Ishikawa (cell line): ENCODE measurements around the gene ADCY5.

Experiments used
- CEBPB ChIP-seq: IDR thresholded peaks from 2 replicates; pipeline ENCODE4 v1.6.1; 2012
- CREB1 ChIP-seq: IDR thresholded peaks from 2 replicates; pipeline ENCODE4 v1.6.1; 2012; ENCODE audit warnings: low read depth
- EP300 ChIP-seq: IDR thresholded peaks from 2 replicates; pipeline ENCODE4 v1.6.1; 2012; ENCODE audit warnings: borderline replicate concordance
- FOXM1 ChIP-seq: IDR thresholded peaks from 2 replicates; pipeline ENCODE4 v1.6.1; 2012; ENCODE audit warnings: low read depth, borderline replicate concordance
- NFIC ChIP-seq: IDR thresholded peaks from 2 replicates; pipeline ENCODE4 v1.6.1; 2012
- RAD21 ChIP-seq: IDR thresholded peaks from 2 replicates; pipeline ENCODE4 v1.6.1; 2012; ENCODE audit warnings: low read depth
- TAF1 ChIP-seq: IDR thresholded peaks from 2 replicates; pipeline ENCODE4 v1.6.1; 2012; ENCODE audit warnings: low read depth, mild to moderate bottlenecking
- TCF12 ChIP-seq: IDR thresholded peaks from 2 replicates; pipeline ENCODE4 v1.6.1; 2012; ENCODE audit warnings: low read depth
- TEAD4 ChIP-seq: IDR thresholded peaks from 2 replicates; pipeline ENCODE4 v1.6.1; 2012
- USF1 ChIP-seq: IDR thresholded peaks from 2 replicates; pipeline ENCODE4 v1.6.1; 2012
- YY1 ChIP-seq: IDR thresholded peaks from 2 replicates; pipeline ENCODE4 v1.6.1; 2012; ENCODE audit warnings: low read depth
- ZBTB7A ChIP-seq: IDR thresholded peaks from 2 replicates; pipeline ENCODE4 v1.6.1; 2012; ENCODE audit warnings: low read depth
- TF ChIP-seq, protein P1 (sequence below): IDR thresholded peaks from 2 replicates; pipeline ENCODE4 v1.6.1; 2012
- TF ChIP-seq, protein P2 (sequence below): IDR thresholded peaks from 2 replicates; pipeline ENCODE4 v1.6.1; 2012; ENCODE audit warnings: low read depth, mild to moderate bottlenecking

The ADCY5 gene

GRCh38 chr3:123287051-123287961 is 161.6 kb downstream of the ADCY5 start:
- TF ChIP-seq TCF12 (no peak), YY1 (no peak), ZBTB7A (no peak), CREB1 (no peak), EP300 (no peak)
- TF ChIP-seq, protein P1, sequence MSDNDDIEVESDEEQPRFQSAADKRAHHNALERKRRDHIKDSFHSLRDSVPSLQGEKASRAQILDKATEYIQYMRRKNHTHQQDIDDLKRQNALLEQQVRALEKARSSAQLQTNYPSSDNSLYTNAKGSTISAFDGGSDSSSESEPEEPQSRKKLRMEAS, result no peak

DNA sequence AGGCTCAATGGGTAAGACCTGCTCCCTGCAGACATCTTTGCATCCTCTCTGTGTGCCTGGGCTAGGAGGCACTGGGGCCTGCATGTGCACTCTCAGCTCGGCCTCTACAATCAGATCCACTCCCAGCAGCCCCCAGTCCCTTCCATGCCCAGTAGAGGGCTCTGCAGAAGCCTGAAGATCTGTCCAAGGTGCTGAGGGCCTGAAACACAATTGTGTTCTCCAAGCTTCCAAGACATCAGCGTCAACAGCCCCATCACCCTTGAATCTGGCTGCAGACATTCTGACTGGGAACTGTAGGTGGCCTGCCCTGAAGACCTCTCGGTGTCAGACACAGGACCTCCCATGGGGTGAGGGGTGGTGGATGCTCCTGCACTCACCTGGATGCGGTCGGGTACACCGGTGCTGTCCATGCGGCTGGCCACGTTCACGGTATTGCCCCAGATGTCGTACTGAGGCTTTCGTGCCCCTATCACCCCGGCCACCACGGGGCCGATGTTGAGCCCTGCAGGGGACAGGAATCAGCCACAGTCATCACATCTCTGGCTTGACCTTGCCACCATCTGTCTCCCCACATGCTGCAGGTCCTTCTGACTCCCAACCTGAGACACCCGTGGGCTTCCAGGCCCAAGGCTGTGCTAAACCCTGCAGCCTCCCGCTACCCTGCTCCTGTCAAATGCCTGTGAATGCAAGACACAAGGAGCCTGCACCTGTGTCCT is 162.4 kb downstream of the ADCY5 start:
- TF ChIP-seq, protein P2, sequence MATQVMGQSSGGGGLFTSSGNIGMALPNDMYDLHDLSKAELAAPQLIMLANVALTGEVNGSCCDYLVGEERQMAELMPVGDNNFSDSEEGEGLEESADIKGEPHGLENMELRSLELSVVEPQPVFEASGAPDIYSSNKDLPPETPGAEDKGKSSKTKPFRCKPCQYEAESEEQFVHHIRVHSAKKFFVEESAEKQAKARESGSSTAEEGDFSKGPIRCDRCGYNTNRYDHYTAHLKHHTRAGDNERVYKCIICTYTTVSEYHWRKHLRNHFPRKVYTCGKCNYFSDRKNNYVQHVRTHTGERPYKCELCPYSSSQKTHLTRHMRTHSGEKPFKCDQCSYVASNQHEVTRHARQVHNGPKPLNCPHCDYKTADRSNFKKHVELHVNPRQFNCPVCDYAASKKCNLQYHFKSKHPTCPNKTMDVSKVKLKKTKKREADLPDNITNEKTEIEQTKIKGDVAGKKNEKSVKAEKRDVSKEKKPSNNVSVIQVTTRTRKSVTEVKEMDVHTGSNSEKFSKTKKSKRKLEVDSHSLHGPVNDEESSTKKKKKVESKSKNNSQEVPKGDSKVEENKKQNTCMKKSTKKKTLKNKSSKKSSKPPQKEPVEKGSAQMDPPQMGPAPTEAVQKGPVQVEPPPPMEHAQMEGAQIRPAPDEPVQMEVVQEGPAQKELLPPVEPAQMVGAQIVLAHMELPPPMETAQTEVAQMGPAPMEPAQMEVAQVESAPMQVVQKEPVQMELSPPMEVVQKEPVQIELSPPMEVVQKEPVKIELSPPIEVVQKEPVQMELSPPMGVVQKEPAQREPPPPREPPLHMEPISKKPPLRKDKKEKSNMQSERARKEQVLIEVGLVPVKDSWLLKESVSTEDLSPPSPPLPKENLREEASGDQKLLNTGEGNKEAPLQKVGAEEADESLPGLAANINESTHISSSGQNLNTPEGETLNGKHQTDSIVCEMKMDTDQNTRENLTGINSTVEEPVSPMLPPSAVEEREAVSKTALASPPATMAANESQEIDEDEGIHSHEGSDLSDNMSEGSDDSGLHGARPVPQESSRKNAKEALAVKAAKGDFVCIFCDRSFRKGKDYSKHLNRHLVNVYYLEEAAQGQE, result peak; percentile 98
- TF ChIP-seq CEBPB, result no peak
- no peak for TF ChIP-seq FOXM1
- TF ChIP-seq USF1, result no peak
- no peak for TF ChIP-seq TCF12
- peak; percentile 60 for TF ChIP-seq RAD21
- no peak for TF ChIP-seq TAF1
- no peak for TF ChIP-seq CREB1

DNA sequence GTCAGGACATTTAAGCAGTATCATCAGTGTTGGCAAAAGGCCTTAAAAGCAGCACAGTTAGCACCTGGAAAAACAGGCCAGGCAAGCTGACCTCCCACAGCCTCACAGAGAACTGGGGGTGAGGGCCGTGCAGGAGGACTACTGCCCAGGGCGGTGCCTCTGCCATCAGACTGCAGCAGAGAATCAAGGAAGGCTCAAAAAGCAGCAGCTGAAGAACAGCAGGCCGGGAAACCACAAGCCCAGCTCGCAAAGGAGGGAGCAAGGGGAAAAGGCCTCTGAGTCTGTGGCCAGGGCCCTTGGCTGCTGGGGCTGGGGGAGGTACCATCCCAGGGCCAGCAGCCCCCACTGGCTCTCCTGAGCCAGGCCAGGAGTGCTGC is 163.0 kb downstream of the ADCY5 start:
- TF ChIP-seq CREB1 (no peak), NFIC (no peak), RAD21 (no peak), TAF1 (no peak), TEAD4 (no peak)

- TF ChIP-seq, protein P1, result no peak
- TF ChIP-seq TAF1, result no peak
- no peak for TF ChIP-seq TEAD4
These were observed 163.4 kb downstream of the ADCY5 start for GRCh38 chr3:123285479-123285878.

GRCh38 chr3:123285066-123285465 is 163.8 kb downstream of the ADCY5 start:
- TF ChIP-seq, protein P1, result no peak
- no peak for TF ChIP-seq TAF1
- TF ChIP-seq TEAD4, result no peak
- TF ChIP-seq NFIC, result no peak
- no peak for TF ChIP-seq CREB1
- TF ChIP-seq, protein P2, result no peak
- TF ChIP-seq ZBTB7A, result no peak

DNA sequence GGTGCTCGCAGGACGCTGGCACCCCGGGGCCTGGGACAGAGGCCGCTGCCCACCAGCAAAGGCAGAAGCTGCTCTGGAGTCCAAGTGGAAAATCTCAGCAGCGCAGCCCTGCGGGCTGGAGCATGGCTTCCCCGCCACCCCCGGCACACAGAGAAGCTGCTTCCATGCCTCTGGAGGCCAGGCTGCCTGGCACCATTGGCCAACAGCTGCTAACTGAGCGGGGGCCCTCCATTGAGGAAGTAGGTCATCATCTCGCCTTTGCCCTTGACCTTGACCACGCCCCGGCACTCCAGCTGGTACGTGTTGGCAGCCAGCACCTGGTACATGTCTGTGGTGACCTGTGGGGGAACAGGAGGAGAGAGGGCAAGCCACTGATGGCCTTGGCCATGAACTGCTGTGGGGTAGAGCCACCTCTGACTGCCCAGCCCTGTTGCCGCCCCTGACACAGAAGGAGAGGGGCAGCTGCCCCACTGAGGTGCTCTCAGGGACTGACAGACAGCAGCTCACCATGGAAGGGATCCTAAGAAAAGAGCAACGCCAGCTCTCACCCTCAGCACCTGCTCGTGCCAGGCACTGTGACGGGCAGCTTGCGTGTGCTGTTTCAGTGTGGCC is 164.4 kb downstream of the ADCY5 start:
- TF ChIP-seq USF1, result no peak
- no peak for TF ChIP-seq TAF1
- no peak for TF ChIP-seq TCF12
- no peak for TF ChIP-seq ZBTB7A
- TF ChIP-seq, protein P1, result no peak
- TF ChIP-seq CREB1, result no peak
- no peak for TF ChIP-seq YY1
- no peak for TF ChIP-seq TEAD4
- no peak for TF ChIP-seq CEBPB
- no peak for TF ChIP-seq FOXM1
- TF ChIP-seq RAD21, result no peak
- TF ChIP-seq NFIC, result no peak
- TF ChIP-seq EP300, result no peak
